H1 (cell line): ENCODE measurements around the gene DPM2. TPM values are rescaled to one million over a fixed set of nuclear protein-coding genes. Genes with fewer than 3 reads are reported as not detected.

Experiments used
- CTCF ChIA-PET: fragments of 300-600 bp; sonication (Branson Sonifier 250); formaldehyde crosslinking; loops from one replicate; lab custom pipeline; 2021; ENCODE audit not compliant: partially characterized antibody; lab: Charles Lee
- POLR2A ChIA-PET: fragments of 300-600 bp; sonication (Branson Sonifier 250); formaldehyde crosslinking; loops from one replicate; lab custom pipeline; 2021; ENCODE audit warnings: inconsistent platforms; ENCODE audit not compliant: partially characterized antibody; lab: Charles Lee
- DNase-seq, 2 experiments: peaks; one replicate each; pipeline versions ENCODE4 v3.0.0 to v3.0.0-alpha.2; 2010 to 2022; ENCODE audit warnings: low spot score in 2 of 2, low read depth in 1 of 2, mixed read lengths in 1 of 2
- FAIRE-seq: peaks from 2 replicates; lab custom pipeline; 2011; peaks lifted over from hg19 to GRCh38; lab: Jason Lieb, UNC
- H2AFZ ChIP-seq: 2 replicates; pipeline ENCODE4 v1.8.1; 2012; ENCODE audit warnings: low read length, inconsistent platforms
- H2AK5ac ChIP-seq: 2 replicates; pipeline ENCODE4 v1.6.1; 2013; ENCODE audit warnings: low read depth, low read length
- H2BK120ac ChIP-seq: replicated peaks from 2 replicates; pipeline ENCODE3; 2013; ENCODE audit warnings: low read depth, low read length, inconsistent platforms
- H2BK12ac ChIP-seq: 2 replicates; pipeline ENCODE4 v1.6.1; 2013; ENCODE audit warnings: low read depth, low read length
- H2BK15ac ChIP-seq: 2 replicates; pipeline ENCODE4 v1.6.1; 2013; ENCODE audit warnings: low read length
- H2BK20ac ChIP-seq: 2 replicates; pipeline ENCODE4 v1.6.1; 2013; ENCODE audit warnings: low read length
- H2BK5ac ChIP-seq: 2 replicates; pipeline ENCODE4 v1.6.1; 2013; ENCODE audit warnings: low read depth, low read length
- H3K14ac ChIP-seq: 2 replicates; pipeline ENCODE4 v1.6.1; 2013; ENCODE audit warnings: inconsistent platforms; ENCODE audit not compliant: insufficient read length
- H3K18ac ChIP-seq: 2 replicates; pipeline ENCODE4 v1.6.1; 2013; ENCODE audit warnings: low read length; ENCODE audit errors: extremely low read depth
- H3K23ac ChIP-seq: 2 replicates; pipeline ENCODE4 v1.6.1; 2013; ENCODE audit warnings: inconsistent platforms; ENCODE audit not compliant: insufficient read length
- H3K23me2 ChIP-seq: 2 replicates; pipeline ENCODE4 v1.6.1; 2013; ENCODE audit warnings: low read depth, low read length
- H3K27ac ChIP-seq: 2 replicates; pipeline ENCODE4 v1.6.1; 2011; ENCODE audit warnings: low read depth, low read length, inconsistent platforms
- H3K27me3 ChIP-seq, 4 experiments: replicated peaks in 1 of 4; 1 replicate in 1 of 4; 2 replicates in 3 of 4; pipeline versions ENCODE4 v1.6.1 to v1.8.1; 2011 to 2013; ENCODE audit warnings: low read length in 3 of 4, mild to moderate bottlenecking in 3 of 4, inconsistent platforms in 2 of 4, mixed read lengths in 2 of 4, moderate library complexity in 1 of 4; ENCODE audit not compliant: control insufficient read depth in 3 of 4, insufficient read depth in 3 of 4; ENCODE audit errors: extremely low read depth in 1 of 4
- H3K36me3 ChIP-seq, 4 experiments: 2 replicates each; pipeline versions ENCODE4 v1.6.1 to v1.8.1; 2011 to 2013; ENCODE audit warnings: mild to moderate bottlenecking in 4 of 4, low read length in 3 of 4, moderate library complexity in 2 of 4, control low read depth in 1 of 4, inconsistent platforms in 1 of 4; ENCODE audit not compliant: insufficient read depth in 4 of 4, control insufficient read depth in 2 of 4
- H3K4ac ChIP-seq: replicated peaks from 2 replicates; pipeline ENCODE3; 2013; ENCODE audit warnings: low read length, low read depth, mixed read lengths, inconsistent platforms; ENCODE audit not compliant: insufficient read length
- H3K4me1 ChIP-seq, 4 experiments: replicated peaks in 1 of 4; 1 replicate in 1 of 4; 2 replicates in 3 of 4; pipeline versions ENCODE4 v1.6.1 to v1.8.1; 2011 to 2013; ENCODE audit warnings: low read length in 3 of 4, inconsistent platforms in 2 of 4, mixed read lengths in 1 of 4; ENCODE audit not compliant: insufficient read depth in 4 of 4, control insufficient read depth in 3 of 4
- H3K4me2 ChIP-seq, 2 experiments: 2 replicates each; pipeline versions ENCODE4 v1.6.1 to v1.8.1; 2011 to 2013; ENCODE audit warnings: low read depth in 2 of 2, low read length in 2 of 2, control low read depth in 1 of 2, inconsistent platforms in 1 of 2, mild to moderate bottlenecking in 1 of 2; ENCODE audit not compliant: insufficient read depth in 1 of 2
- H3K4me3 ChIP-seq, 4 experiments: fragments of 200-600, 300-600 bp in 1 of 4; sonication (generic), shearing (Covaris generic), sonication (Bioruptor Twin) in 1 of 4; 2 replicates each; pipeline versions ENCODE4 v1.5.1 to v1.8.1; 2011 to 2016; ENCODE audit warnings: low read length in 4 of 4, low read depth in 3 of 4, control low read depth in 2 of 4, inconsistent platforms in 2 of 4, mild to moderate bottlenecking in 2 of 4, mixed read lengths in 1 of 4, moderate library complexity in 1 of 4; ENCODE audit not compliant: insufficient read depth in 2 of 4; ENCODE audit errors: extremely low read depth in 1 of 4
- H3K56ac ChIP-seq: replicated peaks from 2 replicates; pipeline ENCODE3; 2013; ENCODE audit warnings: low read depth, mild to moderate bottlenecking, mixed read lengths, low read length, inconsistent platforms; ENCODE audit not compliant: insufficient read length
- H3K79me1 ChIP-seq: 2 replicates; pipeline ENCODE4 v1.6.1; 2013; ENCODE audit warnings: low read depth, low read length, control low read depth
- H3K79me2 ChIP-seq, 2 experiments: 2 replicates each; pipeline versions ENCODE4 v1.6.1 to v1.8.1; 2012 to 2013; ENCODE audit warnings: low read length in 2 of 2, mild to moderate bottlenecking in 2 of 2, inconsistent platforms in 1 of 2; ENCODE audit not compliant: insufficient read depth in 2 of 2, control insufficient read depth in 1 of 2
- H3K9ac ChIP-seq, 4 experiments: replicated peaks in 1 of 4; 1 replicate in 1 of 4; 2 replicates in 3 of 4; pipeline versions ENCODE4 v1.6.1 to v1.8.1; 2011 to 2013; ENCODE audit warnings: low read depth in 3 of 4, low read length in 3 of 4, control low read depth in 2 of 4, mild to moderate bottlenecking in 2 of 4, moderate library complexity in 2 of 4, inconsistent platforms in 1 of 4; ENCODE audit errors: extremely low read depth in 1 of 4
- H3K9me3 ChIP-seq, 2 experiments: 2 replicates each; pipeline versions ENCODE4 v1.6.1 to v1.8.1; 2012 to 2013; ENCODE audit warnings: mild to moderate bottlenecking in 2 of 2, moderate library complexity in 2 of 2, control low read depth in 1 of 2, inconsistent platforms in 1 of 2, low read depth in 1 of 2, low read length in 1 of 2, mixed read lengths in 1 of 2; ENCODE audit not compliant: insufficient read depth in 2 of 2
- H4K20me1 ChIP-seq, 2 experiments: replicated peaks in 1 of 2; 2 replicates each; pipeline versions ENCODE3 to v1.8.1; 2011 to 2013; ENCODE audit warnings: inconsistent platforms in 2 of 2, low read length in 2 of 2, mild to moderate bottlenecking in 1 of 2; ENCODE audit not compliant: insufficient read depth in 2 of 2, control insufficient read depth in 1 of 2
- H4K5ac ChIP-seq: 2 replicates; pipeline ENCODE4 v1.6.1; 2013; ENCODE audit warnings: low read length, low read depth, mixed read lengths, inconsistent platforms; ENCODE audit not compliant: insufficient read length
- H4K8ac ChIP-seq: 2 replicates; pipeline ENCODE4 v1.8.0; 2013; ENCODE audit warnings: mild to moderate bottlenecking, moderate library complexity, low read length, inconsistent platforms; ENCODE audit not compliant: insufficient read depth; ENCODE audit errors: extremely low read depth
- H4K91ac ChIP-seq: replicated peaks from 2 replicates; pipeline ENCODE3; 2013; ENCODE audit warnings: low read length, mixed read lengths, inconsistent platforms; ENCODE audit not compliant: insufficient read length
- HDAC6 ChIP-seq: IDR thresholded peaks from one replicate; pipeline ENCODE4 v1.7.1; 2012; ENCODE audit warnings: low read depth, mild to moderate bottlenecking, inconsistent platforms, low read length, moderate library complexity
- JUND ChIP-seq: IDR thresholded peaks from 2 replicates; pipeline ENCODE4 v1.6.1; 2011; ENCODE audit warnings: mild to moderate bottlenecking, improper control_type of control experiment, low read length
- POLR2A ChIP-seq, 2 experiments: IDR thresholded peaks; 1 replicate in 1 of 2; 2 replicates in 1 of 2; pipeline ENCODE4 v1.6.1; 2011; ENCODE audit warnings: low read depth in 2 of 2, low read length in 2 of 2, mild to moderate bottlenecking in 2 of 2; ENCODE audit errors: control extremely low read depth in 1 of 2
- RBBP5 ChIP-seq: IDR thresholded peaks from 2 replicates; pipeline ENCODE4 v1.7.1; 2012; ENCODE audit warnings: low read depth, mild to moderate bottlenecking, inconsistent platforms, low read length, moderate library complexity, borderline replicate concordance
- RNF2 ChIP-seq: fragments of 200-900, 300-1000 bp; sonication (generic); IDR thresholded peaks from 2 replicates; pipeline ENCODE4 v1.7.1; 2016; ENCODE audit warnings: borderline replicate concordance, low read depth, mild to moderate bottlenecking, antibody characterized with exemption, low read length; ENCODE audit not compliant: poor library complexity, severe bottlenecking; ENCODE audit errors: missing control alignments
- TCF12 ChIP-seq: IDR thresholded peaks from 2 replicates; pipeline ENCODE4 v1.6.1; 2011; ENCODE audit warnings: low read depth, mild to moderate bottlenecking, low read length
- WGBS, 2 experiments: shearing (Covaris generic) in 1 of 2; methylation state at CpG; one replicate each; pipeline versions ENCODE4 v1.1.6 to v1.1.7; 2013 to 2015; ENCODE audit warnings: low lambda C conversion rate in 2 of 2, mixed read lengths in 2 of 2, inconsistent platforms in 1 of 2, low coverage in 1 of 2, missing lambda C conversion rate in 1 of 2; ENCODE audit not compliant: insufficient replicate concordance in 2 of 2, insufficient coverage in 1 of 2, insufficient read length in 1 of 2; ENCODE audit errors: extremely low coverage in 1 of 2, missing lambda C conversion rate in 1 of 2; 5-methylcytosine and 5-hydroxymethylcytosine counted together
- polyA plus RNA-seq, 7 experiments: library from polyadenylated mRNA; depleted of rRNA in 3 of 7; stranded (reverse) in 5 of 7; unstranded in 2 of 7; fragments of >200 nt in 5 of 7; fragments of 200-250 nt in 2 of 7; gene quantifications; 1 replicate in 5 of 7; 2 replicates in 1 of 7; 4 replicates in 1 of 7; pipeline versions ENCODE4 v1.2.1 to v1.2.3, GENCODE V29; 2011 to 2013; ENCODE audit warnings: missing spikeins in 2 of 7, mixed read lengths in 2 of 7
- total RNA-seq: library from RNA; stranded (reverse); fragmentation: NEBNext Ultra II Directional; extraction: Animal tissue kit (Norgen Biotek cat#: 25700); gene quantifications from 2 replicates; pipeline ENCODE4 v1.2.1, GENCODE V29; 2021
- TF ChIP-seq, protein P1 (sequence below), 3 experiments: IDR thresholded peaks; 1 replicate in 2 of 3; 2 replicates in 1 of 3; pipeline versions ENCODE4 v1.5.1 to v1.6.1; 2011; ENCODE audit warnings: low read length in 3 of 3, mild to moderate bottlenecking in 3 of 3, inconsistent platforms in 2 of 3, low read depth in 1 of 3, moderate library complexity in 1 of 3; ENCODE audit not compliant: insufficient read depth in 1 of 3; ENCODE audit errors: control extremely low read depth in 1 of 3
- TF ChIP-seq, protein P2 (sequence below): IDR thresholded peaks from 2 replicates; pipeline ENCODE4 v1.6.1; 2012; ENCODE audit warnings: inconsistent platforms

The DPM2 gene
- total and polyA plus RNA-seq, 2 of the 8 experiments (the other 6 are each of a cell fraction or from before 2014, with no cell fraction given) = 45.4 to 95.4 TPM

DNA sequence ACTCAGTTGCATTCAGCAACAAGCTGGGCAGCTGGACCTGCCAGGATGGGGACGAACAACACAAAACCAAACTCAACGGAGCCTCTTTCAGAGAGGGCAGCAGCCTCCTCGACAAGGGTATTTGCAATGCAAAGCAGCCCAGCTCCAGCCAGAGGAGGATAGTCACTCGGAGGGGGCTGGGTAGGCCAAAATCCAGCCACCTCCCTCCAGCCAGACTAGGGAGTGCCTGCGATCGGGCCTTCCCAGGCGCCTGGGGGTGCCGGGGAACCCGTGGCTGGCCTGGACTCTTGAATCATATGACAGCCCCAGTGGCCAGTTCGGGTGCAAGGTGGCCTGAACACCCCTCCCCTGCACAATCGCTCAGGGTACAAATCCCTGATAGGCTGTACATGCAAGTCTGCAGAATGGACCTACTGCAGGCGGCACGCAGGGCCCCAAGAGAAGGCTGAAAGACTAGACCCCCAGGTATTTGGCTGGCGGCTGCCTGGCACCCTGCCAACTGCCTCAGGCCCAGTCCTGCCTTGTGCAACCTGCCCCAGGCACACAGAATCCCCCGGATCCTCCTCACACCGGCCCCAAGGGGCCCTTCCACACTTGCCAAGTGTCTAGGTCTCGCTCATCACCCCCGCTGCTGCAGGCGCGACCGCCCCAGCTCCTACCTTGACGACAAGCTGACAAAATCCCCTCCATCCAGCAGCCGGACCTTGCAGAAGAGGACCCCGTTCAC, 41.8 kb upstream of the DPM2 start:
- peak overlapping the region; percentile 4; the same call in 1 of the 2 replicates for H3K18ac ChIP-seq
- H3K4me1 ChIP-seq = peaks cover 4 to 38% (median 30%) of the 10 kb centered on the region in 4 experiments
- H2BK120ac ChIP-seq = no peak overlapping the region
- H4K91ac ChIP-seq = no peak overlapping the region
- no peak overlapping the region; the same call in 1 of the 2 replicates for H4K8ac ChIP-seq
- H3K9me3 ChIP-seq = no peaks in the 10 kb centered on the region
- peak overlapping the region; percentile 73 to 97 for H3K4me2 ChIP-seq
- H2AFZ ChIP-seq = no peak overlapping the region
- H3K27me3 ChIP-seq = no peaks in the 10 kb centered on the region
- ChIA-PET CTCF (interaction anchor here (0.7 to 7.9 kb wide), 8 partner anchors 22 to 494 kb away, joined by 3 to 49 read pairs (median 5); partner anchors contain the start of gene NAIF1), POLR2A (interaction anchor here (0.9 to 4.1 kb wide), 12 partner anchors 9 to 122 kb away, joined by 3 to 16 read pairs (median 4); partner anchors contain the start of genes DPM2 and PIP5KL1)
- WGBS, 2 experiments = 3% methylated on average over 24 of the region's 24 CpGs; no CpG with 5 or more reads in 1 of the 2 experiments
- peaks cover 36% of the 10 kb centered on the region for H3K79me1 ChIP-seq
- H3K27ac ChIP-seq = no peak overlapping the region
- H2BK5ac ChIP-seq = no peak overlapping the region
- no peak overlapping the region for H3K23ac ChIP-seq
- peaks cover 22 to 55% of the 10 kb centered on the region in 2 experiments for H3K79me2 ChIP-seq
- H3K56ac ChIP-seq = no peak overlapping the region
- H2BK12ac ChIP-seq = no peak overlapping the region
- peaks cover 40% of the 10 kb centered on the region in 2 experiments for H4K20me1 ChIP-seq
- H2BK20ac ChIP-seq = no peak overlapping the region
- H2BK15ac ChIP-seq = no peak overlapping the region
- peaks cover 7% of the 10 kb centered on the region; the same call in 1 of the 2 replicates for H3K23me2 ChIP-seq
- H3K14ac ChIP-seq = peak overlapping the region; percentile 87
- H3K4ac ChIP-seq = no peak overlapping the region
- peak in 1 of 2 experiments; percentile 77 for DNase-seq
- no peak overlapping the region for H2AK5ac ChIP-seq
- no peaks in the 10 kb centered on the region for H3K36me3 ChIP-seq
- FAIRE-seq = no peak
- peak overlapping the region; percentile 88 to 99 (median 93) for H3K4me3 ChIP-seq
- no peak overlapping the region for H4K5ac ChIP-seq
- peak overlapping the region in 3 of 4 experiments; percentile 38 to 59 (median 58); a peak in 6 of 7 replicates for H3K9ac ChIP-seq
- TF ChIP-seq RNF2 (no peak), HDAC6 (no peak), TCF12 (no peak), JUND (no peak), RBBP5 (no peak), POLR2A (IDR thresholded peaks at IDR 0.05; ENCODE audit: control extremely low read depth in 1 of 2, low read depth in 2 of 2, low read length in 2 of 2) (no peak)
- TF ChIP-seq, protein P1, sequence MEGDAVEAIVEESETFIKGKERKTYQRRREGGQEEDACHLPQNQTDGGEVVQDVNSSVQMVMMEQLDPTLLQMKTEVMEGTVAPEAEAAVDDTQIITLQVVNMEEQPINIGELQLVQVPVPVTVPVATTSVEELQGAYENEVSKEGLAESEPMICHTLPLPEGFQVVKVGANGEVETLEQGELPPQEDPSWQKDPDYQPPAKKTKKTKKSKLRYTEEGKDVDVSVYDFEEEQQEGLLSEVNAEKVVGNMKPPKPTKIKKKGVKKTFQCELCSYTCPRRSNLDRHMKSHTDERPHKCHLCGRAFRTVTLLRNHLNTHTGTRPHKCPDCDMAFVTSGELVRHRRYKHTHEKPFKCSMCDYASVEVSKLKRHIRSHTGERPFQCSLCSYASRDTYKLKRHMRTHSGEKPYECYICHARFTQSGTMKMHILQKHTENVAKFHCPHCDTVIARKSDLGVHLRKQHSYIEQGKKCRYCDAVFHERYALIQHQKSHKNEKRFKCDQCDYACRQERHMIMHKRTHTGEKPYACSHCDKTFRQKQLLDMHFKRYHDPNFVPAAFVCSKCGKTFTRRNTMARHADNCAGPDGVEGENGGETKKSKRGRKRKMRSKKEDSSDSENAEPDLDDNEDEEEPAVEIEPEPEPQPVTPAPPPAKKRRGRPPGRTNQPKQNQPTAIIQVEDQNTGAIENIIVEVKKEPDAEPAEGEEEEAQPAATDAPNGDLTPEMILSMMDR (IDR thresholded peaks at IDR 0.05; ENCODE audit: control extremely low read depth in 1 of 3, insufficient read depth in 1 of 3, low read depth in 1 of 3, low read length in 3 of 3) = no peak
- TF ChIP-seq, protein P2, sequence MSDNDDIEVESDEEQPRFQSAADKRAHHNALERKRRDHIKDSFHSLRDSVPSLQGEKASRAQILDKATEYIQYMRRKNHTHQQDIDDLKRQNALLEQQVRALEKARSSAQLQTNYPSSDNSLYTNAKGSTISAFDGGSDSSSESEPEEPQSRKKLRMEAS = no peak
